Measurements from ENCODE around the gene POLL.

DNA sequence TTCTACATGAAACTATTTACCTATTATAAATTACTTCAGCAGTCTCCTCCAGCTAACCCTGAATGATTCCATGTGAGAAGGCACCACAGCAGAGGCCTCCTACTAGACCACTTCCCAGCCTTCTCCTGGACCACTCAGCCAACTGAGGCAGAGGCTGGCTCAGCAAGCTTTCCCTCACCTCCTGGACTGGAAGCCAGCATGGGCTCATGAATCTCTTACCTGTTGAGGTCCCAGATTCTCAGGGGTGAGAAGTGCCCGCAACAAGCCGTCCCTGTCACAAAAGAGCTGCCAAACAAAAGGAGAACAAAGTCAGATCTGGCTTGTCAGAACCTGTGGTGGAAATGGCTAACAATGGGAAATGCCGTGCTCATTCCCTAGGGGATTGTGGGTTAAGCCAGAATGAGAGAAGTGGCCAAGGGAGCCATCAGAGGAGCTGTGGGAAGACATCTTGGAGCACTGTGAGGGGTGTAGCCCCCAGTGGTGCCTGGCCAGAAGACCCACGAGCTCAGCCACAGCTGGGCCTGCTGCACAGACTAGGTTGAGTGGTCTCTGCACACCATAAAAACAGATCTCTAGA lies 36.6 kb upstream of the POLL start:
- no peak for TF ChIP-seq EZH2 (IDR thresholded peaks at IDR 0.05)
- TF ChIP-seq, protein P1, sequence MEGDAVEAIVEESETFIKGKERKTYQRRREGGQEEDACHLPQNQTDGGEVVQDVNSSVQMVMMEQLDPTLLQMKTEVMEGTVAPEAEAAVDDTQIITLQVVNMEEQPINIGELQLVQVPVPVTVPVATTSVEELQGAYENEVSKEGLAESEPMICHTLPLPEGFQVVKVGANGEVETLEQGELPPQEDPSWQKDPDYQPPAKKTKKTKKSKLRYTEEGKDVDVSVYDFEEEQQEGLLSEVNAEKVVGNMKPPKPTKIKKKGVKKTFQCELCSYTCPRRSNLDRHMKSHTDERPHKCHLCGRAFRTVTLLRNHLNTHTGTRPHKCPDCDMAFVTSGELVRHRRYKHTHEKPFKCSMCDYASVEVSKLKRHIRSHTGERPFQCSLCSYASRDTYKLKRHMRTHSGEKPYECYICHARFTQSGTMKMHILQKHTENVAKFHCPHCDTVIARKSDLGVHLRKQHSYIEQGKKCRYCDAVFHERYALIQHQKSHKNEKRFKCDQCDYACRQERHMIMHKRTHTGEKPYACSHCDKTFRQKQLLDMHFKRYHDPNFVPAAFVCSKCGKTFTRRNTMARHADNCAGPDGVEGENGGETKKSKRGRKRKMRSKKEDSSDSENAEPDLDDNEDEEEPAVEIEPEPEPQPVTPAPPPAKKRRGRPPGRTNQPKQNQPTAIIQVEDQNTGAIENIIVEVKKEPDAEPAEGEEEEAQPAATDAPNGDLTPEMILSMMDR (IDR thresholded peaks at IDR 0.05) = no peak
- no peak for TF ChIP-seq EZH2phosphoT487 (IDR thresholded peaks at IDR 0.05)
